ENCODE measurements around the gene NPTXR.

GRCh38 chr22:38793721-38794466, 49.9 kb downstream of the NPTXR start, which contains the start of gene DNAL4:
- no peak for TF ChIP-seq SMC3 (IDR thresholded peaks at IDR 0.05; ENCODE audit: borderline replicate concordance, low read length)
- no peak for TF ChIP-seq TAF1 (IDR thresholded peaks at IDR 0.05; ENCODE audit: borderline replicate concordance, low read depth, low read length)
- TF ChIP-seq ATF3 (IDR thresholded peaks at IDR 0.05; ENCODE audit: borderline replicate concordance, extremely low read depth, low read depth, low read length), result no peak
- no peak for TF ChIP-seq SUPT20H (IDR thresholded peaks at IDR 0.05; ENCODE audit: borderline replicate concordance, control insufficient read depth, low read depth, low read length)
- TF ChIP-seq ATF2 (IDR thresholded peaks at IDR 0.05; ENCODE audit: low read length), result no peak
- no peak for TF ChIP-seq LARP7 (IDR thresholded peaks at IDR 0.05)
- TF ChIP-seq ZNF274 (IDR thresholded peaks at IDR 0.05; ENCODE audit: insufficient read depth, insufficient read length), result no peak

All from GM12878 (cell line).